HG02588 (cell line): ENCODE data around the gene STIMATE.

Experiments used
- ATAC-seq: cut with Tn5 transposase; IDR thresholded peaks from one replicate; pipeline ENCODE4 v1.9.1; 2021; ENCODE audit warnings: mild to moderate bottlenecking, moderate library complexity; ENCODE audit not compliant: unreplicated experiment

Gene STIMATE

GRCh38 chr3:52793702-52794611 is 103.4 kb downstream of the STIMATE start:
- ATAC-seq: no peak

- no peak for ATAC-seq
These were observed 104.2 kb downstream of the STIMATE start for GRCh38 chr3:52792961-52793695.

- ATAC-seq: no peak
These were observed 104.9 kb downstream of the STIMATE start for GRCh38 chr3:52792413-52792812.

GRCh38 chr3:52791928-52792327 is 105.4 kb downstream of the STIMATE start:
- ATAC-seq: no peak

GRCh38 chr3:52791366-52791765 is 106.0 kb downstream of the STIMATE start:
- no peak for ATAC-seq

- ATAC-seq: no peak
These were observed 106.6 kb downstream of the STIMATE start for GRCh38 chr3:52790741-52791140.

- no peak for ATAC-seq
These were observed 107.0 kb downstream of the STIMATE start for GRCh38 chr3:52790337-52790736.

GRCh38 chr3:52789746-52790040 is 107.7 kb downstream of the STIMATE start:
- no peak for ATAC-seq

GRCh38 chr3:52788890-52789745 is 108.2 kb downstream of the STIMATE start:
- no peak for ATAC-seq

GRCh38 chr3:52787672-52788625 is 109.4 kb downstream of the STIMATE start:
- no peak for ATAC-seq

GRCh38 chr3:52787246-52787645 is 110.1 kb downstream of the STIMATE start:
- ATAC-seq: no peak
